ENCODE measurements around the gene RCN1.
"Not testable (repeated sequence)": the region's sequence is repeated elsewhere in the genome, so short reads cannot be mapped to it uniquely, and the experiment has no call there.

RCN1 gene

GRCh38 chr11:32113200-32113919, 22.5 kb downstream of the RCN1 start:
- Mint-ChIP-seq H3K4me1 (ENCODE audit: low read depth) (no peaks in the 10 kb centered on the region), H3K27me3 (ENCODE audit: low read depth) (peaks cover 9% of the 10 kb centered on the region), H3K27ac (no peak overlapping the region), H3K9me3 (no peaks in the 10 kb centered on the region), H3K36me3 (ENCODE audit: low read depth) (no peaks in the 10 kb centered on the region), H3K4me3 (no peak overlapping the region)

- H3K4me1 Mint-ChIP-seq (ENCODE audit: low read depth), result no peaks in the 10 kb centered on the region
- H3K36me3 Mint-ChIP-seq (ENCODE audit: low read depth), result no peaks in the 10 kb centered on the region
- H3K4me3 Mint-ChIP-seq, result no peak overlapping the region
- no peak overlapping the region for H3K27ac Mint-ChIP-seq
- peaks cover 9% of the 10 kb centered on the region for H3K27me3 Mint-ChIP-seq (ENCODE audit: low read depth)
- H3K9me3 Mint-ChIP-seq, result no peaks in the 10 kb centered on the region
These were observed 23.0 kb downstream of the RCN1 start for GRCh38 chr11:32113920-32114203.

- no peak overlapping the region for H3K27ac Mint-ChIP-seq
These were observed 24.6 kb downstream of the RCN1 start for GRCh38 chr11:32115446-32115845.

GRCh38 chr11:32116668-32117067, 25.8 kb downstream of the RCN1 start:
- Mint-ChIP-seq H3K36me3 (ENCODE audit: low read depth) (peaks cover 2% of the 10 kb centered on the region), H3K27me3 (ENCODE audit: low read depth) (peaks cover 9% of the 10 kb centered on the region), H3K4me1 (ENCODE audit: low read depth) (peaks cover 7% of the 10 kb centered on the region), H3K9me3 (peaks cover 13% of the 10 kb centered on the region), H3K27ac (no peak overlapping the region), H3K4me3 (no peak overlapping the region)

More at GRCh38 chr11:32115446-32115845, 24.6 kb downstream of the RCN1 start:
- H3K9me3 Mint-ChIP-seq, result peaks cover 6% of the 10 kb centered on the region
- H3K4me1 Mint-ChIP-seq (ENCODE audit: low read depth), result no peaks in the 10 kb centered on the region
- peaks cover 9% of the 10 kb centered on the region for H3K27me3 Mint-ChIP-seq (ENCODE audit: low read depth)
- peaks cover 2% of the 10 kb centered on the region for H3K36me3 Mint-ChIP-seq (ENCODE audit: low read depth)
- no peak overlapping the region for H3K4me3 Mint-ChIP-seq

- Mint-ChIP-seq H3K9me3 (peaks cover 13% of the 10 kb centered on the region), H3K36me3 (ENCODE audit: low read depth) (peaks cover 2% of the 10 kb centered on the region), H3K4me1 (ENCODE audit: low read depth) (peaks cover 17% of the 10 kb centered on the region), H3K27me3 (ENCODE audit: low read depth) (peaks cover 9% of the 10 kb centered on the region), H3K27ac (no peak overlapping the region), H3K4me3 (no peak overlapping the region)
These were observed 27.4 kb downstream of the RCN1 start for GRCh38 chr11:32118025-32118974.

- H3K27me3 Mint-ChIP-seq (ENCODE audit: low read depth); H3K36me3 Mint-ChIP-seq (ENCODE audit: low read depth); H3K4me3 Mint-ChIP-seq; H3K27ac Mint-ChIP-seq: not testable (repeated sequence)
- peaks cover 17% of the 10 kb centered on the region for H3K4me1 Mint-ChIP-seq (ENCODE audit: low read depth)
- H3K9me3 Mint-ChIP-seq, result peaks cover 13% of the 10 kb centered on the region
These were observed 28.3 kb downstream of the RCN1 start for GRCh38 chr11:32119139-32119538.

GRCh38 chr11:32121012-32121411, 30.1 kb downstream of the RCN1 start:
- Mint-ChIP-seq H3K4me1 (ENCODE audit: low read depth) (peaks cover 17% of the 10 kb centered on the region), H3K36me3 (ENCODE audit: low read depth) (peaks cover 2% of the 10 kb centered on the region), H3K27me3 (ENCODE audit: low read depth) (peaks cover 26% of the 10 kb centered on the region), H3K9me3 (peaks cover 13% of the 10 kb centered on the region), H3K4me3 (no peak overlapping the region), H3K27ac (no peak overlapping the region)

- no peak overlapping the region for H3K27ac Mint-ChIP-seq
- peaks cover 13% of the 10 kb centered on the region for H3K9me3 Mint-ChIP-seq
- H3K4me1 Mint-ChIP-seq (ENCODE audit: low read depth), result peaks cover 17% of the 10 kb centered on the region
- peaks cover 31% of the 10 kb centered on the region for H3K27me3 Mint-ChIP-seq (ENCODE audit: low read depth)
- H3K36me3 Mint-ChIP-seq (ENCODE audit: low read depth), result peaks cover 2% of the 10 kb centered on the region
- H3K4me3 Mint-ChIP-seq, result no peak overlapping the region
These were observed 31.3 kb downstream of the RCN1 start for GRCh38 chr11:32122200-32122599.

- Mint-ChIP-seq H3K27ac (no peak overlapping the region), H3K9me3 (peaks cover 5% of the 10 kb centered on the region), H3K4me1 (ENCODE audit: low read depth) (no peaks in the 10 kb centered on the region), H3K4me3 (no peak overlapping the region), H3K27me3 (ENCODE audit: low read depth) (peaks cover 48% of the 10 kb centered on the region), H3K36me3 (ENCODE audit: low read depth) (peaks cover 2% of the 10 kb centered on the region)
These were observed 40.4 kb downstream of the RCN1 start for GRCh38 chr11:32131321-32131720.

- Mint-ChIP-seq H3K27me3 (ENCODE audit: low read depth) (peaks cover 20% of the 10 kb centered on the region), H3K4me3 (no peak overlapping the region), H3K36me3 (ENCODE audit: low read depth) (no peaks in the 10 kb centered on the region), H3K4me1 (ENCODE audit: low read depth) (no peaks in the 10 kb centered on the region), H3K27ac (no peak overlapping the region), H3K9me3 (no peaks in the 10 kb centered on the region)
These were observed 45.8 kb downstream of the RCN1 start for GRCh38 chr11:32136657-32137056.

GRCh38 chr11:32137263-32137662, 46.4 kb downstream of the RCN1 start:
- no peaks in the 10 kb centered on the region for H3K36me3 Mint-ChIP-seq (ENCODE audit: low read depth)
- no peak overlapping the region for H3K4me3 Mint-ChIP-seq
- H3K9me3 Mint-ChIP-seq, result no peaks in the 10 kb centered on the region
- no peaks in the 10 kb centered on the region for H3K4me1 Mint-ChIP-seq (ENCODE audit: low read depth)
- no peak overlapping the region for H3K27ac Mint-ChIP-seq
- H3K27me3 Mint-ChIP-seq (ENCODE audit: low read depth), result peaks cover 20% of the 10 kb centered on the region

GRCh38 chr11:32137869-32138268, 47.0 kb downstream of the RCN1 start:
- Mint-ChIP-seq H3K9me3 (no peaks in the 10 kb centered on the region), H3K36me3 (ENCODE audit: low read depth) (no peaks in the 10 kb centered on the region), H3K27ac (no peak overlapping the region), H3K27me3 (ENCODE audit: low read depth) (peaks cover 16% of the 10 kb centered on the region), H3K4me1 (ENCODE audit: low read depth) (no peaks in the 10 kb centered on the region), H3K4me3 (no peak overlapping the region)

GRCh38 chr11:32138902-32139301, 48.0 kb downstream of the RCN1 start:
- H3K27ac Mint-ChIP-seq, result no peak overlapping the region
- H3K4me1 Mint-ChIP-seq (ENCODE audit: low read depth), result no peaks in the 10 kb centered on the region
- no peak overlapping the region for H3K4me3 Mint-ChIP-seq
- H3K36me3 Mint-ChIP-seq (ENCODE audit: low read depth), result no peaks in the 10 kb centered on the region
- peaks cover 8% of the 10 kb centered on the region for H3K27me3 Mint-ChIP-seq (ENCODE audit: low read depth)
- no peaks in the 10 kb centered on the region for H3K9me3 Mint-ChIP-seq

GRCh38 chr11:32139896-32140520, 49.1 kb downstream of the RCN1 start:
- Mint-ChIP-seq H3K27me3 (ENCODE audit: low read depth) (peaks cover 4% of the 10 kb centered on the region), H3K4me3 (no peak overlapping the region), H3K27ac (no peak overlapping the region), H3K4me1 (ENCODE audit: low read depth) (no peaks in the 10 kb centered on the region), H3K9me3 (no peaks in the 10 kb centered on the region), H3K36me3 (ENCODE audit: low read depth) (no peaks in the 10 kb centered on the region)

Measured in T-helper 1 cell treated with Interleukin-12 subunit alpha and Interleukin-12 subunit beta and Interleukin-4 antibody, amounts not matched to agents 30 μg/mL and 1 μg/mL, for 36 hours (primary cell).